ENCODE measurements around the gene VSTM2B. TPM values are rescaled to one million over a fixed set of nuclear protein-coding genes. Genes with fewer than 3 reads are reported as not detected.

VSTM2B gene
- polyA plus RNA-seq, 1 donor (not counting 4 experiments of a cell fraction or from before 2014, with no cell fraction given) = not detected

DNA sequence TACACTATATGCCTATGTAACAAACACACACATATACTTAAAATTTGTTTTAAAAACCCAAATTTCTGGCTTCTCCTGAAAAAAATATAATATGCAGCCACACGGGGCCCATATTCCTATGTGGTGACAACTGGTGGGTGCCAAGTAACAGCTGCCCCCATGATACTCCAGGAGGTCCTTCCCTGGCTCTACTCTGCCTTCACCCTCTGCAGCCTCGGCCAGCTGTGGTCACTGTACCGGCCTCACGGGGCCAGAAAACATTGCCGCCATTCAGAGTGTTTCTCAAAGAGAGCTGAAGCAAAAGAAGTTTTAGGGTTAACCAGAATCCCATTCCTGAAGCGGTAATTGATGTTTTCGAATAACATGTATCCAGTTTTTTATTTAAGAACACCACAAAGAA is 47.7 kb downstream of the VSTM2B start:
- H3K4me3 ChIP-seq (ENCODE audit: control insufficient read depth in 2 of 3, extremely low read depth in 1 of 3, insufficient read depth in 2 of 3, low read depth in 1 of 3, low read length in 3 of 3) = no peak overlapping the region
- no peaks in the 10 kb centered on the region for H3K79me2 ChIP-seq (ENCODE audit: control insufficient read depth, insufficient read depth, low read length)
- H3K9me1 ChIP-seq (ENCODE audit: control insufficient read depth, extremely low read depth, insufficient read depth, low read length) = no peaks in the 10 kb centered on the region
- FAIRE-seq (no peak), DNase-seq (ENCODE audit: low read depth, low spot score) (no peak)
- no peak overlapping the region for H2AFZ ChIP-seq (ENCODE audit: control insufficient read depth, low read length)
- H4K20me1 ChIP-seq (ENCODE audit: control insufficient read depth, extremely low read depth, insufficient read depth, low read length) = no peaks in the 10 kb centered on the region
- no peak overlapping the region for H3K27ac ChIP-seq (ENCODE audit: control insufficient read depth, insufficient read depth, low read length)
- H3K9ac ChIP-seq (ENCODE audit: control insufficient read depth, extremely low read depth, insufficient read depth, low read length) = no peak overlapping the region
- no peaks in the 10 kb centered on the region for H3K4me1 ChIP-seq (ENCODE audit: control insufficient read depth, extremely low read depth, insufficient read depth, low read length)
- dilution Hi-C loops (cut with MboI; ENCODE audit: extremely low pct_ligation_motif_present, low sequenced_read_pairs) = no loop called here
- TF ChIP-seq EZH2 (IDR thresholded peaks at IDR 0.05; ENCODE audit: low read length) = no peak
- TF ChIP-seq, protein P1, sequence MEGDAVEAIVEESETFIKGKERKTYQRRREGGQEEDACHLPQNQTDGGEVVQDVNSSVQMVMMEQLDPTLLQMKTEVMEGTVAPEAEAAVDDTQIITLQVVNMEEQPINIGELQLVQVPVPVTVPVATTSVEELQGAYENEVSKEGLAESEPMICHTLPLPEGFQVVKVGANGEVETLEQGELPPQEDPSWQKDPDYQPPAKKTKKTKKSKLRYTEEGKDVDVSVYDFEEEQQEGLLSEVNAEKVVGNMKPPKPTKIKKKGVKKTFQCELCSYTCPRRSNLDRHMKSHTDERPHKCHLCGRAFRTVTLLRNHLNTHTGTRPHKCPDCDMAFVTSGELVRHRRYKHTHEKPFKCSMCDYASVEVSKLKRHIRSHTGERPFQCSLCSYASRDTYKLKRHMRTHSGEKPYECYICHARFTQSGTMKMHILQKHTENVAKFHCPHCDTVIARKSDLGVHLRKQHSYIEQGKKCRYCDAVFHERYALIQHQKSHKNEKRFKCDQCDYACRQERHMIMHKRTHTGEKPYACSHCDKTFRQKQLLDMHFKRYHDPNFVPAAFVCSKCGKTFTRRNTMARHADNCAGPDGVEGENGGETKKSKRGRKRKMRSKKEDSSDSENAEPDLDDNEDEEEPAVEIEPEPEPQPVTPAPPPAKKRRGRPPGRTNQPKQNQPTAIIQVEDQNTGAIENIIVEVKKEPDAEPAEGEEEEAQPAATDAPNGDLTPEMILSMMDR (optimal IDR thresholded peaks at IDR 0.05 in 1 of 3, IDR thresholded peaks at IDR 0.05 in 1 of 3, conservative IDR thresholded peaks at IDR 0.05 in 1 of 3; ENCODE audit: extremely low read depth in 1 of 3, insufficient read depth in 2 of 3, low read length in 3 of 3) = no peak
- H3K9me3 ChIP-seq (ENCODE audit: control insufficient read depth, low read depth, low read length) = no peaks in the 10 kb centered on the region
- no peaks in the 10 kb centered on the region for H3K36me3 ChIP-seq (ENCODE audit: control insufficient read depth in 2 of 2, extremely low read depth in 1 of 2, insufficient read depth in 2 of 2, low read length in 2 of 2)
- H3K27me3 ChIP-seq (ENCODE audit: control insufficient read depth, extremely low read depth, insufficient read depth, low read length) = peaks cover 7% of the 10 kb centered on the region
- H3K4me2 ChIP-seq (ENCODE audit: control insufficient read depth, extremely low read depth, insufficient read depth, low read depth, low read length) = no peak overlapping the region

DNA sequence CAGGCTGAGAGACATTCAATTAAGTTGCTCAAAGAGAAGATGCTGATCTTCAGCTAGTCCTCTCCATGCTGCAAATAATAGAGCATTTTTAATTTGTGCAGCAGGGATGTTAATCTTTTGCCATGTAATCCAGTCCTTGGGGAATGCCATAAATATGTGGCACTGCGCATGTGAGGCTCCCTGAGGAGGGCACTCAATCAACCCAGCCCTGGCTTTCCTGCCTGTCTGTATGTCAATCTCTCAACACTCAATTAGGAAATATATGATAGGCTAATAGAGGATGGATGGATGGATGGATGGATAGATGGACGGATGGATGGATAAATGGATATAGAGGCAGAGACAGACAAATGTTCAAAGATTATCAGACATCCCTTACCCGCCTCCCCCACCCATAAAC is 48.7 kb downstream of the VSTM2B start:
- Histone ChIP-seq H3K9me3 (ENCODE audit: control insufficient read depth, low read depth, low read length) (no peaks in the 10 kb centered on the region), H3K27me3 (ENCODE audit: control insufficient read depth, extremely low read depth, insufficient read depth, low read length) (peaks cover 7% of the 10 kb centered on the region), H3K79me2 (ENCODE audit: control insufficient read depth, insufficient read depth, low read length) (no peaks in the 10 kb centered on the region), H2AFZ (ENCODE audit: control insufficient read depth, low read length) (no peak overlapping the region), H4K20me1 (ENCODE audit: control insufficient read depth, extremely low read depth, insufficient read depth, low read length) (no peaks in the 10 kb centered on the region), H3K27ac (ENCODE audit: control insufficient read depth, insufficient read depth, low read length) (no peak overlapping the region), H3K4me1 (ENCODE audit: control insufficient read depth, extremely low read depth, insufficient read depth, low read length) (no peaks in the 10 kb centered on the region), H3K9ac (ENCODE audit: control insufficient read depth, extremely low read depth, insufficient read depth, low read length) (no peak overlapping the region), H3K9me1 (ENCODE audit: control insufficient read depth, extremely low read depth, insufficient read depth, low read length) (no peaks in the 10 kb centered on the region), H3K4me3 (ENCODE audit: control insufficient read depth in 2 of 3, extremely low read depth in 1 of 3, insufficient read depth in 2 of 3, low read depth in 1 of 3, low read length in 3 of 3) (no peak overlapping the region), H3K4me2 (ENCODE audit: control insufficient read depth, extremely low read depth, insufficient read depth, low read depth, low read length) (no peak overlapping the region), H3K36me3 (ENCODE audit: control insufficient read depth in 2 of 2, extremely low read depth in 1 of 2, insufficient read depth in 2 of 2, low read length in 2 of 2) (no peaks in the 10 kb centered on the region)
- no peak for FAIRE-seq
- DNase-seq (ENCODE audit: low read depth, low spot score) = no peak
- TF ChIP-seq, protein P1 (optimal IDR thresholded peaks at IDR 0.05 in 1 of 3, IDR thresholded peaks at IDR 0.05 in 1 of 3, conservative IDR thresholded peaks at IDR 0.05 in 1 of 3; ENCODE audit: extremely low read depth in 1 of 3, insufficient read depth in 2 of 3, low read length in 3 of 3) = no peak
- TF ChIP-seq EZH2 (IDR thresholded peaks at IDR 0.05; ENCODE audit: low read length) = no peak
- dilution Hi-C loops (cut with MboI; ENCODE audit: extremely low pct_ligation_motif_present, low sequenced_read_pairs) = no loop called here
